ENCODE data around the gene MGAT5.

Gene MGAT5

DNA sequence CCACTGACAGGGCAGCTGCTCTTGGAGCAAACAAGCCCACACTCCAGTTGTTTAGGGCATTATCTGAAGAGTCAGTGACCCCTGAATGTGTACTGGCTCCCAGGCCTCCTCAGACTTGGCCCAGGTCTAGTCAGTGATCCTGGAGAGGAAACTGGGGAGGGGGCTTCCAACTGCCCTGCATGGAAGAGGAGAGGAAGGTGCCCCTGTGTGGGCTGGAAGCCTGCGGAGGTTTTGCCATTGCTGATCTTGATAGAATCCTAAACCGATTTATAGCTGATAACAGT, 197.4 kb downstream of the MGAT5 start:
- no peak for DNase-seq (ENCODE audit: low read depth)

DNA sequence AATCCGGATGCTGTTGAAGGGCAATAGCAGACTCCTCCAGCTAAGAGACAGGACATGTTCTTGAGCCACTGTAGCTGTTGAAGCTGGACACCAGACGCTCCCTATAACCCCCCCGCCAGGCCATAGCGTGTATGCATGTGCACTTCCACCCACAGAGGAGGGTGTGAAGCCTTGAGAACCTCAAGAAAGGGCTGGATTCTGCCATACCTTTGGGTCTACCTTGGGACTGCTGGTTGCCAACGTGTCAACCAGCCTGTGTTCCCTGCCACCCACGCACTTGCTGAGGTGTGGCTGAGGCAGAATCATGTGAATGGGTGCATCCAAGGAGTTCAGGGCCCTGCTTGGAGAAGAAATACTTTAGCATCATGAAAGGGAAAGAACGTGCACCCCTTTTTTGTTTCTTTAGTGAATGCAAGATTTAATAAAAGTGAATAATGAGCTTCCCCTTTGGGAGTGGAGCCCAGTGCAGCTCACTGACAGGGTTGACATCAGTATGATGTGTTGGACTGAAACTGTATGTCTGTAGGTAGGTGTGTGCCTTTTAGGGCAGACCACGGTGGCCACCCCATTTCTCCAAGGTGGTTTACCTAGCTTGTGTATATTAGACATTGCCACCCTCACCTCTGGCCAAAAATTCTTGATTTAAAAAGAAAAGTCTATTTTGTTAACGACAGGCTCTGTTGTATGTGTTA, 198.3 kb downstream of the MGAT5 start:
- no peak for DNase-seq (ENCODE audit: low read depth)

DNA sequence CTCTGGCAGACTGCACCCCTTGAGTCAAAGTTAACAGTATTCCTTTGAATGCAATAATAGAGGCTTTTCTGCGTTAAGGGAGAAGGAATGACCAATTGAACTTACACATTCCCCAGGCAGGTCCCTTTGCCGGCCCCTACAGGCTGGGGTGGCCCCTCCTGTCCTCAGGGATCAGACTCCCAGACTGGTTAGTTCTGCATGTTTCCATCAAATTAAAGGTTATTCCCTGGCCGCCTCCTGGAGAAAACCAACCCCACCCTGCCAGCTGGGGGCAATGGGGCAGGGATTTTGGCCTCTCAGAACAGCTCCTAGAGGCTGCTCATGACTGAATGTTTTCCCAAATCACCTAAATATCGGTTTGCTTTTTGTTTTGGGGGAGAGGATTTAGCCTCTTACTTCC, 199.6 kb downstream of the MGAT5 start:
- DNase-seq (ENCODE audit: low read depth) = no peak

DNA sequence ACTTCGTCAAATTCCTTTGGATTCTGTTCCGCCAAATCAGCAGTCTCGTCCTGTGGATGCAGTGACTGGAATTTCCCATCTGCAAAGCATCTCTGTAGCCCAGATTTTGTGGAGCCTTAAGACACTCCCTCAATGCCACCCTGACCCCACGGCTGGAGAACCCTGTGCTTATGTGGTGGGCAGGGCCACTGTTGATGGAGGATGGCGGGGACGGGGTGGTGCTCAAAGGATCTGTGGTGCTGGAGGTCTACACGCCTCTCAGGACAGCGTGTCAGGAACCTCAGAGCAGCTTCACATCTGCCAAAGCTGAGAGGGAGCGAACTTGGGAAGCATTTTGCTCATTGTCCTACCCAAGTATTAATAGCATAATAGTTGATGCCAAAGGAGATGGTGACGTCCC, 200.1 kb downstream of the MGAT5 start:
- no peak for DNase-seq (ENCODE audit: low read depth)

DNA sequence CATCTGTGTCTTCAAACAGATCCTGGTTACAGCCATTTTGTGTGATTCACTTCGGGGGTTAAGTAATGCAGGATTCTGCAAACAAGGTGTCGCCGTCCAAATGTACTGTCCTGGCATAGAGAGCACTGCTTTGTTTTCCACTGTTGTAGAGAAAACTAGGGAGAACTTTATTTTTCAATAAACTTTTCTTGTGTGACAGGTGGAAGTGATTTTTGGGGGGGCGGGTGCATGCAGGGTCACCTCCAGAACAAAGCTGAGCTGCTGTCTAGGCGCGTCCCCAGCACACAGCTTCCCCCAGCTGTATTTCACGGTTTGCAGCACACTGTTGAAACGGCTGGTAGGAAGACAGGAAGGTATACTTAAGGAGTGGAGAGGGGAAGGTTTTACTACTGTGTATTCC, 200.6 kb downstream of the MGAT5 start:
- DNase-seq (ENCODE audit: low read depth) = no peak

DNA sequence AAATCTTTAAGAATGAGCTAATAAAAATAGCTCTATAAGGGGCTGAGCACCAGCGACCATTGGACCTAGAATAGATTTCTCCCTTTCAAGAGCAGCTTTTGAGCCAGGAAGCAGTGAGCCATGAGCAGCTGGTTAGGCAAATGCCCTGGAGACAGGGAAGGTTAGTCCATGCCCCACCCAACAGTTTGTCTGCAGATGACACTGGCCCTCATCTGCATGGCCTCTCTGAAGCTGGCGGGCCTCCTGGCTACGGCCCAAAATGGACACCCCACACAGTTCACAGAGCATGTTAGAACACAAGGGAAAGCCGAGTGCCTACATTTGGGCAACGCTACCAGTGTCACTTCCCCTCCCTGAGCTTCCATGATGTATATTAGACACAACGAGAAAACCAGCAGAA, 201.1 kb downstream of the MGAT5 start:
- no peak for DNase-seq (ENCODE audit: low read depth)

DNA sequence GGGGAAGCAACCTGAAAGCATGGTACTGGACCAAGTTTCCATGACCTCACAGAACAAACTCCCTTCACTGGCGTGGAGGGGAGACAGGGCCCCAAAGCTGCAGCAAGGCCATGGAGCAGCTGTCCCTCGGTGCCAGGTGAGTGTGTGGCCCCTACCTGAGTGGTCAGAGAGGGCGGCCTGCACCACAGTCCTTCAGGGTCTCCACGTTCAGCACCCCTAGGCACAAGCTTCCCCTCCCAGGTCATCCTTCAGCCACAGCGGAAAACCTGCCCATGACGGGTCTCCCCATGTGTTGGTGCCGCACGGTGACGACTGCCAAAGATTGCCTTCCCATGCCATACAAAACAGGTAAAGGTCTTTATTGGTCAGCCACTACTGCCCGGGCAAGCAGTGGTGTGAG, 201.6 kb downstream of the MGAT5 start:
- no peak for DNase-seq (ENCODE audit: low read depth)

DNA sequence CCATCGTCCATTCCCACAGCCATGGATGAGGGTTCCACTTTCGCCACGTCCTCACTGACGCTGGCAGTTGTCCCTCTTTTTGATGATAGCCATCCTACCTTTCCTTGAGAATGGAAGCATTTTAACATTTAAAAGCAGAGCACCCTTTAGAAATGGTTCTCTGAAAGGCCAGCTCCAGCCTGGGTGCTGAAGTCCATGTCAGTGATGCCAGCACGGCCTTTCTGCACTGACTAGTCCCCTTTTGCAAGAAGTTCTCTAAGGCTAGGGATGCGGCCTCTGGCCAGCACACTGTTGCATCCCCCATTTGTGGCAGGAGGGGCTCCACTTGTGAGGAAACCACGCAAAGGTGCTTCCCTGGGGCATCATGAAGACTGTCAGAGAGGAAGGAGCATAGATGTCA, 203.5 kb downstream of the MGAT5 start:
- DNase-seq (ENCODE audit: low read depth) = no peak

DNA sequence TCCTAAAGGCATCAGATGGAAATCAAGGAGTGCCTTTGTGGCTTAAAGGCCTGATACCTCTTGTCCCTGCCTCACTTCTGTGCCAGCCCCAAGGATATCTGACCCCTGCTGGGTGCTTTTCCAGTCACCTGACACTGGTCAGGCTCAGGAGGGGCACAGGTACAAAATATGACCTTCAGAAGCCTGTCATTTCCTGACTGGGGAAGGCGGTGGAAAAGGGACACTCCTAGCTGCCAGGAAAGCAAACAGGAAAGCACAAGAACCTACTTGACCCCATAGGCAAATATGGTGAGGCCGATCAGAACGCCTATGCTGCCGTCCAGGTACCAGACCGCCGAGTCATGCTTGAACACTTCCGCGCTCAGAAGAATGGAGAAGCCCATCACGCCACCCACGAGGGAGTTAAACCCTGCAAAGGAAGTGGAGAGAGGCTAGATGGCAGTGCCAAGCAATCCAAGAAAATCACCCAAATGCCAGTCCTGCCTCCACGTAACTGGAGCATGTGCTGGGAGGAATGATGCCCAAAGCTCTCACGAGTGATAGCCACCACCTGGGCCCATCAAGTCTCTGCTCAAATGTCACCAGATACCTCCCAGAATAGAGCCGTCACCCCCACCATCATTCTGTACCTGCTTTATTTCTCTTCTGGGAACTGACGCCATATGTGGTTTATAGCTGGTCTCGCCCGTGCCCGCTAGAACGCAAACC, 204.0 kb downstream of the MGAT5 start:
- no peak for DNase-seq (ENCODE audit: low read depth)

DNA sequence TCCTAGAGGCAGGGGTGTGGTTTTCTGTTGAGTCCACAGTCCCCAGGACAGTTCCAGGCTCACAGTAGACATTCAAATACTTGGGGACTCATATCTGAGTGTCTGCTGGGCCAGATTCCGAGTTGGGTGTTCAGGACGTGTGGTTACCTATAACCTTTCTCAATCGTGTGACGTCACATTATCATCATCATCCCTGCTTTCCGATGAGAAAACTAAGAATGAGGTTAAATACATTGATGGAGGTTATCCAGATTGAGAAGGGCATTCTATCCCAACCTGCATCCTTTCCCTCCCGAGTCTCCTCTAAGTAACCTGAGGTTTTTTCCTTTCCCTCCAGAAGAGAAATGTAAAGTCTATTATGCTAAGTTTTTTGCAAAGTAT, 204.6 kb downstream of the MGAT5 start:
- no peak for DNase-seq (ENCODE audit: low read depth)

DNA sequence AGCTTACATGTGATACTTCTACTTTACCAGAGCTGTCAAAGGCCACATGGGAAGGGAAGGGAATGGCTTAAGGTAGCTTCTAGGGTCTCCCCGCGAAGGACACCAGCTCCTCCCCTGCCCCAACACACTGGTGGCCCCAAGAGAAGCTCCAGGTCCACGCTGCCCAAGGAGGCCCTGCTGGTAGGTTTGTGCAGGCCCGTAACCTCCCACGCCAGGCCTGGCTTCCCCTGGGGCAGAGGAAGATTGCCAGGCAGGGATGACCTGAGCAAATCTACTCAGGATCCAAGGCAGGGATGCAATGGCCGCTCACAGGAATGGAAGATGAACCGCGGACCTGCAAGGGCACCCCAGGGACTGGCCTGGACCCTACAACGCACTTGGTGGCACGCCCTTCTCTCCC, 205.1 kb downstream of the MGAT5 start:
- DNase-seq (ENCODE audit: low read depth) = no peak

DNA sequence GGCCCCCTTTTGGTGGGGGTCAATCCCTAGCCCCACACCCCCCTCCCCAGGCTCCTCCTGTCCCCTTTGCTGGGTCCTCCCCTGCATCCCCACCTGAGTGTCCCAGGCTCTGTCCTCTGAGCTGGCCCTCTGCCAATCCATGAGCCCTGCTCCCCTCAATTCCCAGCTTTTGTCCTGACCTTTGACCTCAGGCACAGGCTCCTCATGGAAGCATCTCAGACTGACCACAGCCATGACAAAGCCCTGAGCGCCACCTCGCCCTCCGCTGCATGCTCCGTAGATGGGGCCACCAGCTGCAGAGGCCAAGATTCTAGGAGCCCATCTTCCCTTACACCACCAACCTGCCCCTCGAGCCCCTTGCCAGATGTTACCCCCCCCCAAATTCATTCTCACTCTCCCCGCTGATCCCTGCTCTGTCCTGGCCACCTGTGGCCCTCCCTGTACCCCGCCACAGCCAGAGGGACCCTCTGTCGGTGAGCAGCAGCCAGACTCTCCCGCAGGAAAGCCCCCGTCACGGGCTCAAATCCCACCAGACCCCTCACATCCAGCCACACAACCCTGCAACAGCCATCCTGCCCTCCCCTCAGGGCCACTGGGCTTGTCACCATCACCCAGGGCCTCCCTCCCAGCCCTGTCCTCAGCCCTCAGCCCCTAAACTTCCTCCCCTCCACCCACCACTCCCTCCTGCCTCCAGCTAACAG, 206.0 kb downstream of the MGAT5 start:
- no peak for DNase-seq (ENCODE audit: low read depth)

DNA sequence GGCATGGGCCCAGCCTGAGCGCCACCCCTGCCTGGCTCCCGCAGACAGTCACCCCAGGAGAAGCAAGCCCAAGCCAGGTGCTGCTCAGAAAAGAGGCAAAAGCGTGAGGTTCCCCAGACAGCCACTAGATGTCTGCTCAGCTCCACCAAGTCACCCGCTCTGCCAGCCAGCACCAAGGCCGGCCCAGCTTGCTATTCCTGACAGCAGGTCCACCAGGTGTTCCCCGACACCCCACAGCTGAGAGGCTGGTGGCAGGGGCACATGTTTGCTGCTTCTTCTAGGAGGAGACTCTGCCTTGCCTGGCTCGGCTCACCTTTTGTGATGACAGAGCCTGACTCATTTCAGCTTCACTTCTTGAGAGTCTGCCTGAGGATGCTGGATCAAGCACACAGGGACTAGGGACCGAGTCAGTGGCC, 206.7 kb downstream of the MGAT5 start:
- DNase-seq (ENCODE audit: low read depth) = no peak

DNA sequence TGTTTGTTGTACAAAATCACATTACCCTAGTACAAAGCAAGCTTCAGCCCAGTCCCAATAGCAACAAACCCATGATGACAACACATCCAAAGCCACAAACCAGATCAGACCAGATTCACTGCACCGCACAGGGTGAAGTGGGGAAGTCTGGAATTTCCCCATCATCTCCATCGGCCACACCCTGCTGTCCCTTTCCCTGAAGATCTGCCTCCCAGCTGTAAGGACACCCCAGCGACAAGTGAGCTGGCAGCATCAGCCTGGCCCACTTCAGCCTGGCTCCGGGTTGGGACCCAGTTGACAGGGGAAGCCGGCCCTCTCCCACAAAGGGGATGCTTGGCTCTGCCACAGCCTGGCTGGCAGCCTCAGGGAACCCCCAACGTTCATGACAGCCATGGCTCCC, 207.6 kb downstream of the MGAT5 start:
- no peak for DNase-seq (ENCODE audit: low read depth)

DNA sequence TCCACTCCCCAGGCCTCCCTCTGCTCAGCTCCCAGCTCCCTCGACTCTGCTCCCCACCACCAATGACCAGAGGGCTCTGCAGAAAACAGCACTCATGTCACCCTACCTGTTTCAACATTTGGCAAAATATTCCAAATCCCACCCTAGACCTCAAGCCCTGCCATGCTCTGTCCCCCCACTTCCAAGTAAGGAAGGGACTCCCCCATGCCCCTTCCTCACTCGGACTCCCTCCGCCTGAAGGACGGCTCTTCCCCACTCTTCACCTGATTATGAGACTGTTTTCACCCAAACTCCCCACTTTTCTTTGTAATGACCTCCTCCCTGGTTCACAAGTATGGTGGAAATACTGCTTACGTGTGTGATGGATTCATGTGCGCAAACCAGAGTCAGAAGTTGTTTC, 208.4 kb downstream of the MGAT5 start:
- no peak for DNase-seq (ENCODE audit: low read depth)

DNA sequence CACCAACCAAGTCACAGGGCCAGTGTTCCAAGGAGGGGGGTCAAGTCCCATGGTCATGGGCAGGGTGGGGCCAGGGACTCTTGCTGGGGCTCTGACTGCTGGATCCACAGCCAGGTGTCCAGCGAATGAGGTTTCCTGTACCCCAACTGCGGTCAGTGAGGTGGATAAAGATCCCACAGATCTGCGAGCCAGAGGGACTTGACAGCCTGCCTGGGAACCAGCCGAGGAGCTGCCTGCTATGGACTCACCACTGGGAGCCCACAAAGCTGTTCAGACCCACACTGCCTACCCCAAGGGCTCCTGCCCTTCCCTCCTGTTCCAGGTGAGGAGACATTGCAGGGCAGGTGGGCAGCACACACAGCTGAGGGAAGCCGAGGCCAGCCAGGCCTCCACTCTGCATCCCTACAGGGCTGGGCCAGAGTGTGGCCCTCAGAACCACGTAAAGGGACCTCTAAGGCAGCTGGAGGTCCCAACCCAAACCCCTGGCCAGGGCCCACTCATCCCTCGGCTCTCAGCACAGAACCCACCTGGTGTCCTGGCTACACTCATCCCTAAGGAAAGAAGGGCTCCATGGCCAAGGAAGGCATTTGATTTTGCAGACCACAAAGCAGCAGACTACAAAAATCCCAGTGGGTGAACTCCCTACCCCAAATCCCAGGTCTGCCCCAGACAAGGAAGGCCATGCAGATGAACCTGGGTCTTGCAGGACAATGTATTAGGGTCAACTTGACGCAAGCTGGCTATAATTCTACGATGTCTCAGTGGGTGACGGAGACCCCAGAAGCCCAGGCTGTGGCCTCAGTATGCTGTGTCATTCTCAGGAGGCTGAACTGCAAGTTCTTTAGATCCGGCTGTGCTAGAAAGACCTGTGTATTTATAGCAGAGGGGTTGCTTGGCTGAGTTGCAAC, 209.2 kb downstream of the MGAT5 start:
- no peak for DNase-seq (ENCODE audit: low read depth)

DNA sequence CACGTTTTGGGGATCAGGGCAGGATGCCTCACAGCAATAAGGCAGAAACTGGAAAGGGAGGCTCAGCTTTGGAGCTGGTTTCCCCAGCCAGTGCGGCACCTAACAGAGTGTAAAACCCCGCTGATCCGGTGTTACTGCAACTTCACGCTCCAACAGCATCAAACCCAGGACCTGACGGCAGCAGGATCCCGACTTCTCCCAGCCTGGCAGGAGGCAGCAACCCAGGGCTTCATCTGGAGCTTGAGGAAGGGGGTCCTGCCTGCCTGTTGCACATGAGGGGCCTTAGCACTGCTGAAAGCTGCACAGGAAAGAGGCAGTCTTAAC, 209.8 kb downstream of the MGAT5 start:
- DNase-seq (ENCODE audit: low read depth) = no peak

DNA sequence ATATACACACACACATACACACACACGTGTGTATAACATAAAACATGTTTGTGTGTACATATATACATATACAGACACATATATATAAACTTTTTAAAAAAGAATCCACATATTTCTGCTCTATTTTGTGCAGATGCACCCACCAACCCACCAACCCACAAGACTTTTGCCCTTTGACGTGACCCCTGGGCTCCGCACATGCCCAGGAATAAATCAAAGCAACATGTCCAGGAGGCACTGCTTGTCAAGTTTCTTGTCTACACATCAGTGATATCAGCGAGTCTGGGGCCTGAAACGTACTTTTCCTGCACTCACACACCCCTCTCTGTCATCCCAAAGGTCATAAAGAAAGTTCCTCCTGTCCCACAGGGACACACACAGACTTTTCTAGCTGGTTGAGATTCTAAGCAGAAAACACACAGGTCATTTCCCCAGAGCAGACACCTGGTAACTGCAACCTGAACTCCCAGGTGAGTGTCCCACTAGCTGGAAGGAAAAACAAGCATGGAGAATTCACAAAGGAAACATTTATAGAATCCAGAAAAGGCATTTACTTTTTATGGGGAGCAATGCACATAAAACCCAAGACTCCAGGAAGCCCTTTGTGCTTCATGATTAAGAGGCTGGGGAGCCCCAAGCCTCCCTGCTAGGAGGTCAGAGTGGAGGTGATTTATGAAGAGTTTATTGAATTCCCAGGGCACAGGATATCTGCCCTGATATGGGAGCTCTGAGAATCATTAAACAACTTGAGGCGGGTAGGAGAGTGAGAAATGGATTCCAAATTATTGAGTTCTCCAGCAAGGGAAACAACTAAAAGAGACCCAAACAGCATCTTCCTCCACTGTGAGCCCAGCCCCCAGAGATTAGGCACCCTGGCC, 211.6 kb downstream of the MGAT5 start:
- no peak for DNase-seq (ENCODE audit: low read depth)

DNA sequence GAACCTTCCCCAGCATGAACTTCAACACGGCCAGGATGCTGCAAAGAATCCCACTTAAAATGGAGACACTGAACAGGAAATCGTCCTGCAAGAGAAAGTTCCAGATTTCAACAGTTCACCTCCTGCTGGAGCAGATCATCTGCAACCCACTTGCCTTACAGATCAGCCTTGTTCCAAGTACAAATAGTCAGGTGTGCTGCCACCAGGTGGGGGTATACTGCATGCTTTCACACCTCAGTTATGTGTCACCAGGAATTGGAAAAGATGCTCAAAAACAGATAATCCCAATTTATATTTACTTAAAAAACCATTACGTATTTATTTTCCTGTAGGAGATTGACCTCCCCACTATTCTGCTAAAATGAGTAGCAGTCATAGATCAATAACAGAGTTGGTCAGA, 212.3 kb downstream of the MGAT5 start:
- DNase-seq (ENCODE audit: low read depth) = no peak

DNA sequence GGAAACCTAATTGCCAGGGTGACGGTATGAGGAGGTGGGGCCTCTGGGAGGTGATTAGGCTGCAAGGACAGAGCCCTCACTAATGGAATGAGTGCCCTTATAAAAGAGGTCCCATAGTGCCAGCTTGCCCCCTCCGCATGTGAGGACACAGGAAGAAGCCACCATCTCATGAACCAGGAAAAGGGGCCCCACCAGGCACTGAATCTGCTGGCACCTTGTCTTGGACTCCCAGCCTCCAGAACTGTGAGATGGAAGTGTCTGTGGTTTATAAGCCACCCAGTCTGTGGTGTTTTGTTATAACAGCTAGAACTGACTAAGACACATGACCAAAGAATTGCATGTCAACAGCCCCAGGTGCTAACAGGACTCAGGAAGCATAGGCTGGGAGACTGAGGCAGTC, 214.3 kb downstream of the MGAT5 start:
- no peak for DNase-seq (ENCODE audit: low read depth)

DNA sequence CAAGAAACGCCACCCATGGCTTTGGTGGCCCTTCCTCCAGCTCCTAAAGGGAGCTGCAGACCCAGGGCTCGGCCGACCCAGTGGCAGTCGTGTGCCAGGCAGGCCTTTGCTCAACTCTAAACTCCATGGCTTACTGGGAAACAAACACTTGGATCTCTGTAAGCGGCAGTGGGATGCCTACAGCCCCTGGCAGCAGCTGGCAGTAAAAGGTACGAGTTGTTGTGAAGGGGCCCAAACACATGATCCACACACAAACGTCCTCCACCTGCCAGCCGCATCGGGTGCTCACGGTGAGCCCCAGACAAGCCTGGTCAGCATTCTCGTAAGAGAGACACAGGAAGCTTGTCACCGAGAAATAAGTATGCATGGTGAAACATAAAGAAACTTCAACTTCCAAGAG, 214.9 kb downstream of the MGAT5 start:
- DNase-seq (ENCODE audit: low read depth) = no peak

Measured in T-helper 22 cell (primary cell).